CD4-positive, CD25-positive, alpha-beta regulatory T cell (primary cell): Measurements from ENCODE around the gene MTR. TPM values are rescaled to one million over a fixed set of nuclear protein-coding genes. Genes with fewer than 3 reads are reported as not detected.

Experiments used
- ATAC-seq, 2 donors: fragments of 150-1000 bp; cut with Tn5 transposase; one replicate each; pipeline ENCODE4 v1.10.0; 2021; ENCODE audit warnings: low read depth in 2 of 2, moderate number of reproducible peaks in 2 of 2, moderate library complexity in 1 of 2
- DNase-seq, 3 donors: peaks; one replicate each; pipeline versions ENCODE4 v3.0.0 to v3.0.0-alpha.2; 2012 to 2022; ENCODE audit warnings: mixed read lengths in 1 of 3
- H3K27ac ChIP-seq: one replicate; pipeline ENCODE4 v1.7.0; 2013; ENCODE audit warnings: mild to moderate bottlenecking, low read length; ENCODE audit not compliant: insufficient read depth, poor library complexity, severe bottlenecking
- H3K27me3 ChIP-seq: one replicate; pipeline ENCODE4 v1.7.0; 2013; ENCODE audit warnings: low read length; ENCODE audit not compliant: control insufficient read depth, insufficient read depth
- H3K36me3 ChIP-seq: one replicate; pipeline ENCODE4 v1.7.0; 2013; ENCODE audit warnings: mild to moderate bottlenecking, low read length, moderate library complexity; ENCODE audit not compliant: control insufficient read depth, insufficient read depth
- H3K4me1 ChIP-seq: 2 replicates; pipeline ENCODE4 v1.7.0; 2013; ENCODE audit warnings: mild to moderate bottlenecking, low read length; ENCODE audit not compliant: insufficient read depth, control insufficient read depth, poor library complexity, severe bottlenecking
- H3K4me3 ChIP-seq: one replicate; pipeline ENCODE4 v1.7.0; 2013; ENCODE audit warnings: low read depth, mild to moderate bottlenecking, low read length, moderate library complexity
- H3K9me3 ChIP-seq, 2 experiments: 1 replicate in 1 of 2; 2 replicates in 1 of 2; pipeline ENCODE4 v1.7.0; 2013; ENCODE audit warnings: low read length in 2 of 2, mild to moderate bottlenecking in 1 of 2, moderate library complexity in 1 of 2; ENCODE audit not compliant: control insufficient read depth in 2 of 2
- H3K27ac Mint-ChIP-seq, 3 donors: one replicate each; pipeline ENCODE4 v1.8.0; 2020 to 2022; ENCODE audit warnings: mild to moderate bottlenecking in 3 of 3, mixed read lengths in 3 of 3, moderate library complexity in 2 of 3
- H3K27me3 Mint-ChIP-seq: one replicate; pipeline ENCODE4 v1.8.0; 2022; ENCODE audit warnings: mild to moderate bottlenecking, mixed read lengths
- H3K36me3 Mint-ChIP-seq: one replicate; pipeline ENCODE4 v1.8.0; 2020; ENCODE audit warnings: mixed read lengths
- H3K4me1 Mint-ChIP-seq, 4 donors: one replicate each; pipeline ENCODE4 v1.8.0; 2020 to 2022; ENCODE audit warnings: mixed read lengths in 4 of 4, mild to moderate bottlenecking in 1 of 4
- H3K4me3 Mint-ChIP-seq, 4 donors: one replicate each; pipeline ENCODE4 v1.8.0; 2020 to 2022; ENCODE audit warnings: mild to moderate bottlenecking in 4 of 4, mixed read lengths in 4 of 4, moderate library complexity in 3 of 4
- H3K9me3 Mint-ChIP-seq, 7 donors: one replicate each; pipeline ENCODE4 v1.8.0; 2020 to 2022; ENCODE audit warnings: mixed read lengths in 7 of 7, mild to moderate bottlenecking in 3 of 7, moderate library complexity in 2 of 7
- polyA plus RNA-seq, 4 donors: library from polyadenylated mRNA; unstranded; fragments of 300-500 nt; fragmentation: Illumina TruSeq; gene quantifications; one replicate each; pipeline ENCODE4 v1.2.3, GENCODE V29; 2021
- total RNA-seq: library from RNA; stranded (reverse); gene quantifications from one replicate; pipeline ENCODE4 v1.2.3, GENCODE V29; 2022

Gene MTR
- total and polyA plus RNA-seq, 5 donors from 2014 or later, result 12.6 to 44.5 (median 14.8) TPM

- H3K27ac Mint-ChIP-seq, result no peak overlapping the region
- no peaks in the 10 kb centered on the region for H3K36me3 Mint-ChIP-seq
- Histone ChIP-seq H3K4me3 (no peak overlapping the region), H3K4me1 (no peaks in the 10 kb centered on the region), H3K27me3 (no peaks in the 10 kb centered on the region), H3K9me3 (no peaks in the 10 kb centered on the region), H3K27ac (no peak overlapping the region), H3K36me3 (no peaks in the 10 kb centered on the region)
- peaks cover 9% of the 10 kb centered on the region for H3K27me3 Mint-ChIP-seq
- ATAC-seq, result no peak
- no peak overlapping the region for H3K4me3 Mint-ChIP-seq
- no peaks in the 10 kb centered on the region for H3K4me1 Mint-ChIP-seq
- peaks cover 0 to 6% (median 0%) of the 10 kb centered on the region in 7 donors for H3K9me3 Mint-ChIP-seq
- no peak for DNase-seq
Observed at GRCh38 chr1:236948996-236949395, 153.9 kb downstream of the MTR start.

- DNase-seq, result no peak
- no peaks in the 10 kb centered on the region for H3K27me3 ChIP-seq
- ATAC-seq, result no peak
- Mint-ChIP-seq H3K4me3 (no peak overlapping the region), H3K9me3 (peaks cover 0 to 6% (median 2%) of the 10 kb centered on the region in 7 donors), H3K27ac (no peak overlapping the region), H3K36me3 (no peaks in the 10 kb centered on the region), H3K4me1 (no peaks in the 10 kb centered on the region), H3K27me3 (peaks cover 4% of the 10 kb centered on the region)
- H3K36me3 ChIP-seq, result no peaks in the 10 kb centered on the region
- no peaks in the 10 kb centered on the region for H3K4me1 ChIP-seq
- H3K9me3 ChIP-seq, result no peaks in the 10 kb centered on the region
- H3K27ac ChIP-seq, result no peak overlapping the region
- no peak overlapping the region for H3K4me3 ChIP-seq
Observed at GRCh38 chr1:236950365-236950764, 155.3 kb downstream of the MTR start.

- DNase-seq (no peak), ATAC-seq (no peak)
- Mint-ChIP-seq H3K9me3 (peaks cover 0 to 6% (median 2%) of the 10 kb centered on the region in 7 donors), H3K27me3 (peaks cover 4% of the 10 kb centered on the region), H3K36me3 (no peaks in the 10 kb centered on the region), H3K27ac (no peak overlapping the region), H3K4me1 (no peaks in the 10 kb centered on the region), H3K4me3 (no peak overlapping the region)
- Histone ChIP-seq H3K4me1 (no peaks in the 10 kb centered on the region), H3K27me3 (no peaks in the 10 kb centered on the region), H3K4me3 (no peak overlapping the region), H3K36me3 (no peaks in the 10 kb centered on the region), H3K9me3 (no peaks in the 10 kb centered on the region), H3K27ac (no peak overlapping the region)
Observed at GRCh38 chr1:236951672-236952071, 156.6 kb downstream of the MTR start.

GRCh38 chr1:236952246-236953003 is 157.3 kb downstream of the MTR start:
- no peak overlapping the region for H3K27ac Mint-ChIP-seq
- H3K36me3 Mint-ChIP-seq, result no peaks in the 10 kb centered on the region
- H3K36me3 ChIP-seq, result no peaks in the 10 kb centered on the region
- H3K4me3 ChIP-seq, result no peak overlapping the region
- H3K9me3 ChIP-seq, result no peaks in the 10 kb centered on the region
- no peak overlapping the region for H3K4me3 Mint-ChIP-seq
- peaks cover 0 to 6% (median 2%) of the 10 kb centered on the region in 7 donors for H3K9me3 Mint-ChIP-seq
- no peaks in the 10 kb centered on the region for H3K4me1 ChIP-seq
- DNase-seq (no peak), ATAC-seq (no peak)
- no peaks in the 10 kb centered on the region for H3K4me1 Mint-ChIP-seq
- no peaks in the 10 kb centered on the region for H3K27me3 ChIP-seq
- peaks cover 4% of the 10 kb centered on the region for H3K27me3 Mint-ChIP-seq
- H3K27ac ChIP-seq, result no peak overlapping the region

GRCh38 chr1:236953151-236953700 is 158.1 kb downstream of the MTR start:
- Mint-ChIP-seq H3K27ac (no peak overlapping the region), H3K4me1 (no peaks in the 10 kb centered on the region), H3K27me3 (peaks cover 4% of the 10 kb centered on the region), H3K4me3 (no peak overlapping the region), H3K36me3 (no peaks in the 10 kb centered on the region), H3K9me3 (peaks cover 0 to 6% (median 2%) of the 10 kb centered on the region in 7 donors)
- Histone ChIP-seq H3K27me3 (no peaks in the 10 kb centered on the region), H3K36me3 (no peaks in the 10 kb centered on the region), H3K4me1 (no peaks in the 10 kb centered on the region), H3K27ac (no peak overlapping the region), H3K4me3 (no peak overlapping the region), H3K9me3 (no peaks in the 10 kb centered on the region)
- DNase-seq (no peak), ATAC-seq (no peak)

Other genes starting within 250 kb of the MTR start
- gene HEATR1, start 190.8 kb upstream of the MTR start, total RNA-seq, result 54.2 TPM
- 10 to 100 TPM; 10.2 to 13.5 (median 12.5) TPM for gene HEATR1, start 190.8 kb upstream of the MTR start, polyA plus RNA-seq
- gene ACTN2, start 108.8 kb upstream of the MTR start, total RNA-seq, result not detected
- not detected for gene ACTN2, start 108.8 kb upstream of the MTR start, polyA plus RNA-seq
- not detected for gene MT1HL1, start 209.1 kb downstream of the MTR start, total RNA-seq
- not detected for gene MT1HL1, start 209.1 kb downstream of the MTR start, polyA plus RNA-seq
- gene RYR2, start 246.9 kb downstream of the MTR start, total RNA-seq, result 0.02 TPM
- gene RYR2, start 246.9 kb downstream of the MTR start, polyA plus RNA-seq, result under 1 TPM in 1 of 4 donors, not detected in 3; 0.40 TPM